GM21381 (cell line): ENCODE measurements around the gene SIDT2.
"Not testable (repeated sequence)": the region's sequence is repeated elsewhere in the genome, so short reads cannot be mapped to it uniquely, and the experiment has no call there.

ENCODE experiments used
- ATAC-seq: cut with Tn5 transposase; IDR thresholded peaks from one replicate; pipeline ENCODE4 v1.9.1; 2021; ENCODE audit warnings: mild to moderate bottlenecking, moderate library complexity; ENCODE audit not compliant: unreplicated experiment

The SIDT2 gene

GRCh38 chr11:117171404-117172061 is 7.0 kb upstream of the SIDT2 start:
- ATAC-seq: no peak

GRCh38 chr11:117172724-117173421 is 5.7 kb upstream of the SIDT2 start:
- no peak for ATAC-seq

DNA sequence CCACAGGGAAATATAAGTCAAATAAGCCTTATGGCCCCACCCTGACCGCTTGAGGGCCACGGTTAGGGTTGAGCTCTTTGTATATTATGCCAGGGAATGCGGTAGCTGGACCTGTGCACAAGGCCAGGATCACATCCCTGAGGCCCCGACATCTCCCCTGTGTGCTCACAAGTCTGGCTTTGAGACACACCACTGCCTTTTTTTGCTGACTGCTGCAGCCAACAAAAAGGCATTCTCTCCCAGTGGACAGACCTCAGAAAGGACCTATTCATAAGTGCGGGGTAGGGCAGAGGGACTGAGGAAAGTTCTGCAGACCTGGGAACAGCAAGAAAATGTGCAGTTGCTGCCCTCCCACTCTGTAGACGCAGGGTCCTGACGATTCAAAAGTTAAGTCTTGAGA is 3.4 kb upstream of the SIDT2 start:
- no peak for ATAC-seq

DNA sequence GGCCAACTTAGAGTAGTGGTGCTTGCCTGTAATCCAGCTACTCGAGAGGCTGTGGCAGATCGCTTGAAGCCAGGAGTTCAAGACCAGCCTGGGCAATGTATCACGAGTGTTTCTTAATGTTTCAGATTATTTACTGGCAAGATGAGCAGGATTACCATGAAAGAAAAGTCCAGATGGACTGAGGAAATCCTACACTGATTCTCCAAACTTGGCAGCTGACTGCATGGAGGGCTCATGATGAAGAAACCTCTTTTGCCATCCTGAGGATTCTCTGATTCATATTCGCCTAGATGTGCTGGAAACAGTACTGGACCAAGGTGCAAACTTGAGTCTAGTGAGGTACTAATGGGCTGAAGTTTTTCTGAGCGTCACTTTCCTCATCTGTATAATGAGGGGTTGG is 2.8 kb upstream of the SIDT2 start:
- ATAC-seq: no peak

GRCh38 chr11:117176186-117176585 is 2.4 kb upstream of the SIDT2 start:
- no peak for ATAC-seq

GRCh38 chr11:117177534-117178209 is 871 bp upstream of the SIDT2 start:
- no peak for ATAC-seq

DNA sequence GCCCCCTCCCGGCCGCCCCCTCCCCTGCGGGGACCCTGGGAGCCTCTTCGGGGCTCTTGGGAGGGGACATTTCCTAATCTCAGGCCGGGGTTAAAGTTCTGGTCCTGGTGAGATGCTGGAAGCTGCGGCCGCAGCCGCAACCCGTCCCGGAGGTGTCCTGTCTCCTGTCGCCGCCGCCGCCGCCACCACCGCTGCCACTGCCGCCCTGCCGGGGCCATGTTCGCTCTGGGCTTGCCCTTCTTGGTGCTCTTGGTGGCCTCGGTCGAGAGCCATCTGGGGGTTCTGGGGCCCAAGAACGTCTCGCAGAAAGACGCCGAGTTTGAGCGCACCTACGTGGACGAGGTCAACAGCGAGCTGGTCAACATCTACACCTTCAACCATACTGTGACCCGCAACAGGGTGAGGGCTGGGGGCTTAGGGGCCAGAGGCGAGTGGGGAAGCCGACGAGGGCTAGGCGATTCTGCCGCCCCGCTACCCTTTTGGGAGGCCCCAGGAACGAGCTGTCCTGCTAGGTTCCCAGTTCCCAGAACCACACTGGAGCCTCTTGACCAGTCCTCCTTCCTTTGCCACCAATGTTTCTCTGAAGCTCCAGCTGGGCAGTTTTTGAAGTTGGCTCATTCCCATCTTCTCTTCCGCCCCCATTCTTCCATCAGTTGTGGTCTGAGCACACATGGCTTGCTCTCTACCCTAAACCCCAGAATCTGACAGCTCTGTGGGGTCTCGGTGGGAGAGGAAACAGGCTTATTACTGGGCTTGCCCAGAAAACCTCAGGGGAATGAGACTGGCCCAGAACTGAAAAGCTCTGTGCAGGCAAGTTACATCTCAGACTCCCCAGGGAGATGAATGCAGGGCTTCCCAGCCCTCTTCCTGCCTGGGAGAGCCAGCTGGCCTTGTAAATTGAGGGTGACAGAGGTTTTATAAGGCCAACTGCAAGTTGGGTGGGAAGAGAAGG is 781 bp downstream of the SIDT2 start:
- peak; percentile 21 for ATAC-seq

- no peak for ATAC-seq
Observed at GRCh38 chr11:117180020-117180419, 1.5 kb downstream of the SIDT2 start.

GRCh38 chr11:117180661-117181585 is 2.4 kb downstream of the SIDT2 start:
- no peak for ATAC-seq

GRCh38 chr11:117181586-117182550 is 3.3 kb downstream of the SIDT2 start:
- no peak for ATAC-seq

DNA sequence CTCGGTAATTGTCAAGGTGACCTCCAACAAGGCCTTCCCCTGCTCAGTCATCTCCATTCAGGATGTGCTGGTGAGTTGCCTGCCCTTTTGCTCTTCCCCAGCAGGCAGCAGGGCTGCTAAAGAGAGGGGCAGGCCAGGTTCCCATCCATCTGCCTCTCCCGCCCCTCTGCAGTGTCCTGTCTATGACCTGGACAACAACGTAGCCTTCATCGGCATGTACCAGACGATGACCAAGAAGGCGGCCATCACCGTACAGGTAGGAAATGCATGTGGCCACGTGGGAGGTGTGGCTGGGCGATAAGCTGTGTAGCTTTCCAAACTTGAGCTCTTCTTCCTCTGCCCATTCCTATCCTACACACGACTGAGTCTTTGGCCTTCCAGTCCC is 4.0 kb downstream of the SIDT2 start:
- no peak for ATAC-seq

DNA sequence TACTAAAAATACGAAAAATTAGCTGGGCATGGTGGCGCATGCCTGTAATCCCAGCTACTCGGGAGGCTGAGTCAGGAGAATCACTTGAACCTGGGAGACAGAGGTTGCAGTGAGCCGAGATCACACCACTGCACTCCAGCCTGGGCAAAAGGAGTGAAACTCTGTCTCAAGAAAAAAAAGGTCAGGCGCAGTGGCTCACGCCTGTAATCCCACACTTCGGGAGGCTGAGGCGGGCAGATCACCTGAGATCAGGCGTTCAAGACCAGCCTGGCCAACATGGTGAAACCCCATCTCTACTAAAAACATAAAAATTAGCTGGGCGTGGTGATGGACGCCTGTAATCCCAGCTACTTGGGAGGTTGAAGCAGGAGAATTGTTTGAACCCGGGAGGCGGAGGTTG is 4.6 kb downstream of the SIDT2 start:
- not testable (repeated sequence) for ATAC-seq

DNA sequence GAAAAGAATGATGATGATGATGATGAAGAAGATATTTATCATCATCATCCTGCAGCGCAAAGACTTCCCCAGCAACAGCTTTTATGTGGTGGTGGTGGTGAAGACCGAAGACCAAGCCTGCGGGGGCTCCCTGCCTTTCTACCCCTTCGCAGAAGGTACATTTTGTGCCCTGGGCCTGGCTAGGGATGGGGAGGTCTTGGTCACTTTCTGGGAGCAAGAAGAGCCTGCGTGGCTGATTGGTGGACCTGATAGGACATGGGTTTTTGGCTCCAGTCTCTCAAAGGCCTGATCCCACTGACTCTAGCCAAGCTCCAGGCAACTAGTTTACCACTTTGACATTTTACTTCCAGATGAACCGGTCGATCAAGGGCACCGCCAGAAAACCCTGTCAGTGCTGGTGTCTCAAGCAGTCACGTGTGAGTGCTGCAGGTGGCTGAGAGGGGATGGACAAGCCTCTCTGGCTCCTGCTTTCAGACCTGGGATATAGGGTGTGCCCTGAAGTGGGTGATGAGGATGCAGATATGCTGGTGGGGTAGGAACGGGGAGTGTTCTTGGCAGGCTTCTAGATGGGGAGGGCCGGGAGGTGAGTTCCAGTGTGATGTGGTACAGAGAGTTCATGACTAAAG is 5.3 kb downstream of the SIDT2 start:
- no peak for ATAC-seq

DNA sequence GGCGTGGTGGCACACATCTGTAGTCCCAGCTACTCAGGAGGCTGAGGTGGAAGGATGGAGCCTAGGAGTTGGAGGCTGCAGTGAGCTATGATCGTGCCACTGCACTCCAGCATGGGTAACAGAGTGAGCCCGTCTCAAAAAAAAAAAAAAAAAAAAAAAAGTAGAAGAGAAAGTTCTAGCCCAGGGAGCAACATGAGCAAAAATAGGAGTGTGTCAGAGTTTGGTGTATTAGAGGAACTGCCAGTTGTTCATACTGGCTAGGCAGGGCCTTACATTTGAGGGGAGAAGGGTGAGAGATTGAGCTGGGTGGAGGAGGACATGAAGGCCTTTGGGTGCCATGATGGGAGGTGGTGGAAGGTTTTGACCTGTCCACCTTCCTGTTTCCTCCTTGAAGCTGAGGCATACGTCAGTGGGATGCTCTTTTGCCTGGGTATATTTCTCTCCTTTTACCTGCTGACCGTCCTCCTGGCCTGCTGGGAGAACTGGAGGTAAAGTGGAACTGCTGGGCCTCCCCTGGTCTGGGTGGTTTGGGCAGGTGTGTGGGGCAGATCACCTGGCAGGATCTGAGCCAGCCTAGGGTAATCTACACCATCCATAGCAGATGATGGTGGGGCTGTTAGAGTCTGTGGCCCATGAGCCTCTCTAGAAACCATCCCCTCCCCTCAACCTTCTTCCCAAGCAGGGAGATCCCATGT is 7.3 kb downstream of the SIDT2 start:
- no peak for ATAC-seq

DNA sequence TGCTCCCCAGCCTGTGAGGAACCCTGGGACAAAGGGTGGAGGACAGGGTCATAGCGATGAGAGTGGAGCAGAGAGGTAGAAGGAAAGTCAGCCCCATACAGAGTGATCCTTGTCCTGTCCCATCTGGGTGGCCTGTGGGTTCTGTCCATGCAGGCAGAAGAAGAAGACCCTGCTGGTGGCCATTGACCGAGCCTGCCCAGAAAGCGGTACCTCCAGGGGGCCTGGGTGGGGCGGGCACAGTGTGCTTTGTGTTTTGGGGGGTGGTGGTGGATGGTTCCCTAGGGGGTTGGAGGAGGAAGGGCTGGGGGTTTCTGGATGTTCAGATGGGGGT is 7.9 kb downstream of the SIDT2 start:
- ATAC-seq: no peak

DNA sequence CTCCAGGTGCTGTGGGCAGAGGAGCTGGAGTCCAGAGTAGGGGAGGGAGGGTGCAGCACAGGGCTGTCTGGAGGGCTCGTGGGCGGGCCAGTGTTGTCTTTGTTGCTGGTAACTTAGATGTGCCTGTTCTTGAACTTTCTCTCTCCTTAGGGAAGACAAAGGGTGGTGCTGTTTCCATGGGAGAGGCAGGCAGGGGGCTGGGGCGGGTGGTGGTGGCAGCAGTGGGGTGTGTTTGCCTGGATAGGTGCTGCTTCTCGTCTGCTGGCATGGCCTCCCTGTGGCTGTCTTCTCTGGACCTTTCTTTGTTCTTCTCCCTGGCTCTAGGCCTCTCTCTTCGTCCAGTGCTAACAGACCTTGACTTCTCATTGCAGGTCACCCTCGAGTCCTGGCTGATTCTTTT is 8.5 kb downstream of the SIDT2 start:
- ATAC-seq: no peak

DNA sequence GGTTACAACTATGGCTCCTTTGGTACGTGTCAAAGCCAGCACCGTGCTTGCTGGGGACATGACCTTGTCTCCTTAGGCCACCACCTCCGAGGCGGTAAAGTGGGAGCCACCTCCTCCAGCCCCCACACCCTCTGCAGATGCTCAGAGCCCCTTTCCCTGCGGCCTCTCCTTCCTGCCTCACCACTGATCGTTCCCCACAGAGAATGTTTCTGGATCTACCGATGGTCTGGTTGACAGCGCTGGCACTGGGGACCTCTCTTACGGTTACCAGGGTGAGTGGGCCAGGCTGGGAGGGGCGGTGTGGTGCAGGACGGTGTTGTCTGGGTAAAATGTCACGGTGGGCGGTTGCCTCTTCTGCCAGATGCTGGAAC is 8.9 kb downstream of the SIDT2 start:
- ATAC-seq: no peak
